ENCODE data around the gene CD200R1.

DNA sequence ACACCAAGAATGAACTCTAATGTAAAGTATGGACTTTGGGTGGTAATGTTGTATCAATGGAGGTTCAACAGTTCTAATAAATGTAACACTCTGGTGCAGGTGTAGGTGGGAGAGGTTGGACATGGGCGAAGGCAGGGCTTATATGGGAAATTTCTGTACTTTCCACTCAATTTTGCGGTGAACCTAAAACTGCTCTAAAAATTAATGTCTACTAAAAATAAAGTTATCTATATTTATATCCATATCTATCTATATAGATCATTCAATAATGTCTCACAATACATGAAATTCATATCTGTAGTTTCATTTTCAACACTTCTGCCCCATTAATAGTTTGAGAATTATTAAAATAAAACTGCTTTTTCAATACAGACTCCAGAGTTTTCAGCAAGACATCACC, 49.3 kb downstream of the CD200R1 start:
- TF ChIP-seq, protein P1, sequence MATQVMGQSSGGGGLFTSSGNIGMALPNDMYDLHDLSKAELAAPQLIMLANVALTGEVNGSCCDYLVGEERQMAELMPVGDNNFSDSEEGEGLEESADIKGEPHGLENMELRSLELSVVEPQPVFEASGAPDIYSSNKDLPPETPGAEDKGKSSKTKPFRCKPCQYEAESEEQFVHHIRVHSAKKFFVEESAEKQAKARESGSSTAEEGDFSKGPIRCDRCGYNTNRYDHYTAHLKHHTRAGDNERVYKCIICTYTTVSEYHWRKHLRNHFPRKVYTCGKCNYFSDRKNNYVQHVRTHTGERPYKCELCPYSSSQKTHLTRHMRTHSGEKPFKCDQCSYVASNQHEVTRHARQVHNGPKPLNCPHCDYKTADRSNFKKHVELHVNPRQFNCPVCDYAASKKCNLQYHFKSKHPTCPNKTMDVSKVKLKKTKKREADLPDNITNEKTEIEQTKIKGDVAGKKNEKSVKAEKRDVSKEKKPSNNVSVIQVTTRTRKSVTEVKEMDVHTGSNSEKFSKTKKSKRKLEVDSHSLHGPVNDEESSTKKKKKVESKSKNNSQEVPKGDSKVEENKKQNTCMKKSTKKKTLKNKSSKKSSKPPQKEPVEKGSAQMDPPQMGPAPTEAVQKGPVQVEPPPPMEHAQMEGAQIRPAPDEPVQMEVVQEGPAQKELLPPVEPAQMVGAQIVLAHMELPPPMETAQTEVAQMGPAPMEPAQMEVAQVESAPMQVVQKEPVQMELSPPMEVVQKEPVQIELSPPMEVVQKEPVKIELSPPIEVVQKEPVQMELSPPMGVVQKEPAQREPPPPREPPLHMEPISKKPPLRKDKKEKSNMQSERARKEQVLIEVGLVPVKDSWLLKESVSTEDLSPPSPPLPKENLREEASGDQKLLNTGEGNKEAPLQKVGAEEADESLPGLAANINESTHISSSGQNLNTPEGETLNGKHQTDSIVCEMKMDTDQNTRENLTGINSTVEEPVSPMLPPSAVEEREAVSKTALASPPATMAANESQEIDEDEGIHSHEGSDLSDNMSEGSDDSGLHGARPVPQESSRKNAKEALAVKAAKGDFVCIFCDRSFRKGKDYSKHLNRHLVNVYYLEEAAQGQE (IDR thresholded peaks at IDR 0.05; ENCODE audit: borderline replicate concordance), result no peak
- TF ChIP-seq EP300 (conservative IDR thresholded peaks at IDR 0.05; ENCODE audit: poor library complexity, severe bottlenecking) (no peak), SMC3 (conservative IDR thresholded peaks at IDR 0.05; ENCODE audit: poor library complexity) (no peak), POLR2AphosphoS5 (IDR thresholded peaks at IDR 0.05) (no peak)
- TF ChIP-seq, protein P2, sequence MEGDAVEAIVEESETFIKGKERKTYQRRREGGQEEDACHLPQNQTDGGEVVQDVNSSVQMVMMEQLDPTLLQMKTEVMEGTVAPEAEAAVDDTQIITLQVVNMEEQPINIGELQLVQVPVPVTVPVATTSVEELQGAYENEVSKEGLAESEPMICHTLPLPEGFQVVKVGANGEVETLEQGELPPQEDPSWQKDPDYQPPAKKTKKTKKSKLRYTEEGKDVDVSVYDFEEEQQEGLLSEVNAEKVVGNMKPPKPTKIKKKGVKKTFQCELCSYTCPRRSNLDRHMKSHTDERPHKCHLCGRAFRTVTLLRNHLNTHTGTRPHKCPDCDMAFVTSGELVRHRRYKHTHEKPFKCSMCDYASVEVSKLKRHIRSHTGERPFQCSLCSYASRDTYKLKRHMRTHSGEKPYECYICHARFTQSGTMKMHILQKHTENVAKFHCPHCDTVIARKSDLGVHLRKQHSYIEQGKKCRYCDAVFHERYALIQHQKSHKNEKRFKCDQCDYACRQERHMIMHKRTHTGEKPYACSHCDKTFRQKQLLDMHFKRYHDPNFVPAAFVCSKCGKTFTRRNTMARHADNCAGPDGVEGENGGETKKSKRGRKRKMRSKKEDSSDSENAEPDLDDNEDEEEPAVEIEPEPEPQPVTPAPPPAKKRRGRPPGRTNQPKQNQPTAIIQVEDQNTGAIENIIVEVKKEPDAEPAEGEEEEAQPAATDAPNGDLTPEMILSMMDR (IDR thresholded peaks at IDR 0.05; ENCODE audit: poor library complexity, severe bottlenecking), result no peak
